Islet of Langerhans (tissue), 1 donor: ENCODE data around the gene CD40LG.

Experiments used
- FAIRE-seq: peaks from one replicate; lab custom pipeline; 2011; peaks lifted over from hg19 to GRCh38; lab: Jason Lieb, UNC

Gene CD40LG

DNA sequence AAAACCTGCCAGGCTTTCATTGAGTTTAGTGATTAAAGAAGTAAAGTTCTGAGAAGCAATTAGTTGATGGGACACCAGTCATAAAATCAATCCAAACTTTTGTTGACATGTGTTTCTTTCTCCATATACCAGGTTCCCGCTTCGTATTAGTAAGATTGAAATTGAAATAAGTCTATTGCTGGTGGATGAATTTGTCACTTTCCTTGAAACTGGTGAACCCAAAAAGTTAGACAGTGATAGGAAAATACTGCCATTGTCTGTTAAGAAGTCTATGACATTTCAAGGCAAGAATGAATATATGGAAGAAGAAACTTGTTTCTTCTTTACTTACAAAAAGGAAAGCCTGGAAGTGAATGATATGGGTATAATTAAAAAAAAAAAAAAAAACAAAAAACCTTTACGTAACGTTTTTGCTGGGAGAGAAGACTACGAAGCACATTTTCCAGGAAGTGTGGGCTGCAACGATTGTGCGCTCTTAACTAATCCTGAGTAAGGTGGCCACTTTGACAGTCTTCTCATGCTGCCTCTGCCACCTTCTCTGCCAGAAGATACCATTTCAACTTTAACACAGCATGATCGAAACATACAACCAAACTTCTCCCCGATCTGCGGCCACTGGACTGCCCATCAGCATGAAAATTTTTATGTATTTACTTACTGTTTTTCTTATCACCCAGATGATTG is at the start of gene CD40LG:
Gene CD40LG (plus strand): TSS at position 482 of the 684 bp plus-strand sequence. CDS start 91 bp downstream, at position 573.
- FAIRE-seq: no peak

DNA sequence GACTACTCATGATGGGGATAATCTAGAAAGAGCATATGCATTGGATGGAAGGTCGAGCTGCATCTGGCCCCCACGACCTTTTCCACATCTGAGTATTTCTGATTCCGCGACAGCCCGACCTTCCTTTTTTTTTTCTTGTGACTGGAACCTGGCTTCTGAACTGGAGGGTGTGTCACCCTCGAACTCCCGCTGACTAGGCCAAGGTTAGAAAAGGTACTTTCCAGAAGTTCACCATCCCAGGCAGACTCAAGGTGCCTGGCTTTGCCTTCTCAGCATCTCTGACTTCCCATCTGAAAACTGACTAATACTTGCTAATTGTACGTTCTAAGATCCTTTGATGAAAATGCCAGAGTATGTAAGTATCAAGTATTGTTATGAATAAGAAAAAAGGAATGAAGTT is 49.3 kb upstream of the CD40LG start:
- no peak for FAIRE-seq

DNA sequence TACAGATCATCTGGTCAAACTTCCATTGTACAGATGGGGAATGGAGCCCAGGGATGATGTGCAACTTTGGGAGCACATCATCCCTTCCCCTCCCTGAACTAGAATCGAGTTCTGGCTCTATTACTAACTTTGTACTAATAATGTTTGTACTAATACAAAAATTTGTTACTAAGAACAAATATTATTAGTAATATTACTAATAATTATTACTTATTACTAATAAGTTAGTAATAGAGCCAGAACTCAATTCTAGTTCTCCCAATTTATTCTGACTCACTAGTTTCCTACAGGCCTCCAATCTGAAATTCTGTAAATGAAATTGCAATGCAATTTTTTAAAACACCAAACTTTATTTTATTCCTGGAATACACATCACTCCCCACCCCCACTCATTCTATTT is 47.9 kb upstream of the CD40LG start:
- no peak for FAIRE-seq

DNA sequence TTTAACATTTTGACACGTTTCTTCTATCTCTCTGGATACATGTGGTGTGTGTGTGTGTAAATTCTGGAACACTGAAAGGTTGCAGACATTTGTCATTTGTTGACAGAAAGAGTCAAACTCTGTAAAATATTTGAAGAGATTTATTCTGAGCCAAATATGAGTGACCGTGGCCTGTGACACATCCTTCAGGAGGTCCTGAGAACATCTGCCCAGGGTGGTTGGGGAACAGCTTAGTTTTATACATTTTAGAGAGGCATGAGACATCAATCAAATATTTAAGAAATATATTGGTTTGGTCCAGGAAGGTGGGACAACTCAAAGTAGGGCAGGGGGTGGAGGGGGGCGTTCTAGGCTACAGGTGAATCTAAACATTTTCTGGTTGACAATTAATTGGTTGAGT is 40.7 kb upstream of the CD40LG start:
- no peak for FAIRE-seq

DNA sequence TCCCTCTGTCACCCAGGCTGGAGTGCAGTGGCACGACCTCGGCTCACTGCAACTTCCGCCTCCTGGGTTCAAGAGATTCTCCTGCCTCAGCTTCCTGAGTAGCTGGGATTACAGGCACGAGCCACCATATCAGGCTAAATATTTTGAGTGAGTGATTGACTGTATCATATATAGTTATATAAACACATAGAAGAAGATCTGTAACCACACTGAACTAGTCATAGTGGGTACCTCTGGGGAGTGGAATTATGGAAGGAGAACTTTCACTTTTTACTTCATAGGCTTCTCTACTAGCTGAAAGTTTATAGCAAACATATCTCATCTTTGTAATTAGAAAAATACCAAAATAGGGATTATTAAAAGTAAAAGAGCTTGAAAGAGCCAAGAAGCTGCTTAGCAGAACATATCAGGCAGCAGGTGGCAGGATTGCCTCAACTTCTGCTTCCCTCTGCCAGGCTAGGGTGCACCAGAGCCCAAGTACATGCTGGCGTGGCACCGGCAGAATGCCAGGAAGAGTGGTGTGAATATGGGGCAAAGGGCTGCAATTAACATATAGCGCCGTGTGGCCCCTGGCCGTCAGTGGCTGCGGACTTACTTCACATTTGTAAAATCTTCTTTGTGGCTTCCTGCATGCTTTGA is 39.5 kb upstream of the CD40LG start:
- FAIRE-seq: no peak

DNA sequence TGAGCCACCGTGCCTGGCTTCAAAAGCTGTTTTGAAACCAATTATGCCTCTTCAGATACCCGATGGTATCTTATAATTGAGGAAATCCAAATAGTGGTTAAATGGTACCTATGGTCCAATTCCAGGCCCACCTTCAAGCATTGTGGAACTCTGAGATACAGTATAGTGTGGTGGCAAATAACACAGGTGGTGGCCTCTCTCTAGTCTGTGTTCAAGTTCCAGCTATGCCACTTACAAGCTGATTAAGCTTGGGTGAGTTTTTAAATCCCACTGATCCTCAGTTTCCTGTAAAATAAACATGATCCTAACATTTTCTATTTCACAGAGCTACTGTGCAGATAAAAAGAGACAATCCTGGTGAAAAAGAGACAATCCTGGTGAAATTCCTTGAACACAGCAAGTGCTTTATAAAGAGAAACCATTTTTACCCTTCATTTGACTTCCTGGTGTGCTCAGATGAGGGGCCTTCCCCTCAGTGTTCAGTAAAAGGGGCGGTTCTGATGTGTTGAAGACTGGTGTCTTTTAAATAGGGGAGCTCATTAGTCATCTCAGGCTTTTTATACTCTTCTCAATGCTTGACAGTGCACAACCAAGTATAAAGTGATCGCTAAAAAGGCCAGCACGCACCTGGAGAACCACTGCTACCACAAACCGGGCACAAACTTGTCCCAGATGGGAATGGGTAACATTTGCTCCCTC is 30.8 kb upstream of the CD40LG start:
- FAIRE-seq: no peak

DNA sequence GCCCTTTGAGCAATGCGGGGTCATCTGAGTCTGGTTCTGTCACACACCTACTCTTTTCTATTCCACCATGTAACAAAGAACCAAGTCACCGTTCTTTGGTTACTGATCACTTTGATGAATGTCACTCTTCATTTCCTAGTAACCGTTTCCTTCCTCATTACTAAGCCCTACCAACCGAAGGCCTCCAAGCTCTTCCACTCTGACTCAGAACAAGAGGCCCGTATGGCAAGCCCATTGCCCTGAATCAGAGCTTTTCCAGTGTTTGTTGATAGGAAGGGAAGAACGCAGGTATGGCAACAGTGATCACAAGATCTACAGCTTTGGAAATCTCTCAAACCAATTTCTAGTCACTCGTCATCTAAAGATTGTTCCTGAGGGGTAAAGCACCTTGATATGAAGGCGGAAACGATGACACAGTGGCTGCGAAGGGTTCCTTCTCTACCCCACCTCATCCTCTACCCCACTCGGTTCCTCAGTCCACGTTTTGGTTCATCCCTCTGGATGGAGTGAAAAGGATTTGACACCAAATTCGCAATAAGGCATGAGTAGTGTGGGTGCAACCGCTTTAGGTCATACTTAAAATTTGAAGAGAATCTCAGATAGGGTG is 28.0 kb upstream of the CD40LG start:
- no peak for FAIRE-seq

DNA sequence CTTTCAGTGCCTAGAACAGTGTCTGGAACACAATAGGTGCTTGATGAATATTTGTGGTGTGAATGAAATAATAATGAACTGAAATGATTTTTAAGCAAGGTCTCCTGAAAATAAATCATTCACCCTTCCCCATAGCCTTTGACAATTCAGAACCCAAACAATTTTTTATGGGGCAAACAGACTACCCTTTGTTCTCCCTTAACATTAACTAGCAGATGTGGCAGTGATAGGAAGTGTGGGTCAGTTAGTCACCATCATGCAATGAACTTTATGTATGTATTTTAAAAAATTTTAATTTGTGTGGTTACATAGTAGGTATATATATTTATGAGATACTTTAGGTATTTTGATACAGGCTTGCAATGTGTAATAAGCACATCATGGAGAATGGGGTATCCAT is 27.2 kb upstream of the CD40LG start:
- no peak for FAIRE-seq

DNA sequence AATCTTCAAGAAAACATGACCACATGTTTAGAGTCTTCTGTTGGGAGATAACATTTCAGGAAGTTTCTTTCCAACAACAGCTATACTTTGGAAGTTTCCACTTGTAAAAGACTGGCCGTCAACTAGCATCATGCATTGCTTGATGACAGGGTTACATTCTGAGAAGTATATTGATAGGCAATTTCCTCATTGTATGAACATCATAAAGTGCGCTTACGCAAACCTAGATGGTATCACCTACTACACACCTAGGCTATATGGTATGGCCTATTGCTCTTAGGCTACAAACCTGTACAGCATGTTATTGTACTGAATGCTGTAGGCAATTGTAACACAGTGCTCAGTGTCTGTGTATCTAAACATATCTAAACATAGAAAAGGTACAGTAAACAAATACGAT is 25.4 kb upstream of the CD40LG start:
- FAIRE-seq: no peak

DNA sequence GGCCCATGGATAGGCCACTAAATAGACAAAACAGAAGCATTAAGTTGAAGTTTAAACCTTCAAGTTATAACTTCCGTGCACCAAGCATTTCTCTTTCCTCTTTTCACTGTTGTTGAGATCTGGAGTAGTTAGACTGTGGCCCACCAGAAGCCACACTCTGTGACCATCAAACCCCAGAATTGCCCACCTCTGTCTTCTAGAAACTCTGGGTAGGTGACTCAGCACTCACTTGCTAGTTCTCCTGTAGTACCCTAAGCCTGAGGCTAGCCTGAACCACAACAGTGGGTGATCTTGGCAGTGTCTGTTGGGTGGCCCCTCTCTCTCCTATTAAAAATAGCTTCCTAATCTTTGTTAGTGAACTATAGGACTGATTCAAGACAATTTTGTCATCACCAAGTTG is 24.6 kb upstream of the CD40LG start:
- no peak for FAIRE-seq

DNA sequence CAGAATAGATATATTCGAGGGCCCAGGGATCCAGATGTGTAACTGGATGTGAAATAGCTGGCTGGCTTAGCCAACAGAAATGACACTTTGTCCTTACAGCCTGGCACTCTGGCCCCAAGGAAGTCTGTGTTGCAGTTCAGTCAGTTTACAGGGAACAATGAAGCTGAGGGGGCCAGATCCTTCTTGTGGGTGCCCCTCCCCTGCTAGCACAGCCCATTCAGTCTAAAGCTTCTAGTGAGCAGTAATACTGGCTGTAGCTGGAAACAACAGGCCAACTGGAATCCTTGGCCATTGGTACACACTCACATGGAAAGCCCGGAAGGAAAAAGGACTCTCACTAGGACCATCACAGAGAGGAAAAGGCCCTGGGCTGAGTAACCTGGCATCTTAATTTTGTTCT is 22.7 kb upstream of the CD40LG start:
- FAIRE-seq: no peak

DNA sequence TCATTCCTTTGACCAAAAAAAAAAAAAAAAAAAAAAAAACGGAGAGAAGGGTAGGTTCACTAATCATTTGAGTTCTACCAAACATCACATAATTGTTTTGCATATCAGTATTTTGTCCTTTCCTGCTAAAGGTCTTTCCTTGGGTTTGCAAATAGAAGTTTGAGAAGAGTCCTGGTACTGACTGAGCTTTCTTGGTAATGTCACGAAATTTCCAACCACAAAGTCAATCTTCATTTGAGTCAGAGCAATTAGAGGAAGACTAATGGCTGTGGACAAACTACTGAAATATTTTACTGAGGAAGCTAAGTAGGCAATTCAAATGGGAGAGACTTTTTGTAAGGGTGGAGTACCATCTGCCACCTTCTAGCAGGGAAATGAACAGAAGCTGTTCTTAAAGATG is 21.7 kb upstream of the CD40LG start:
- no peak for FAIRE-seq

DNA sequence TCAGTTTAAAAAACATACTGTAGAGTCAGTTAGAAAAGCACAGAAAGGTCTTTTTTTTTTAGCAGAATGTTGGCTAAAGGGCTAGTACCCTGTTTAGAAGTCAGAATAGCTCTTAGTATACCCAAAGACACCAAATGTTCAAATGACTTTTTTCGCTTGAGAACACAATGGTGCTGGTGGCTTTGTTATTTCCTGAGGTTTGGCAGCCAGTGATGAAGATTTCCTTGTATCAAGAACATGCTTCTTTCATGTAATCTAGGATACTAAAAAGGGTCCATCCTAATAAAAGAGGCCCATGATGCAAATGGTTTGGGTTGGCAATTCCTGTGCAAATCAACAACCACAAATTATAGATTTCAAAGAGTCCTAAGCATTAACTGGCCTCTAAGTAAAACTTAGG is 21.1 kb upstream of the CD40LG start:
- no peak for FAIRE-seq

DNA sequence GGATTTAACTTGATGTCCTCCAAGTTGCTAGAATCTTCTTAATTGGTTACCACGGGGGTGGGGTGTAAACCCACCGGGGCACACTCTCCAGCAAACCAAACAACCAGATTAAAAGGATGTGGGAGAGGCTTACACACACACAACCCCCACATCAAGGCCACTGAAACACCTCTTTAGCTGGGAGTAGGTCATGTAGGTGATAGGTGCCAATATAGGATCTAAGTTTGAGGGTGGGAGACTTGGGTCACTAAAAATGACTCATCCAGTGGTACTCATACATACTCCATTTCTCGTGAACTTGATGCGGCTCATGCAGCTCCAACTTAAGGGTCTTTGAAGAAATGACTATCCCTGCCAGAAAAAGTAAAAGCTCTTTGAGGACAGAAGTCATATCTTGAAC is 20.5 kb upstream of the CD40LG start:
- no peak for FAIRE-seq

DNA sequence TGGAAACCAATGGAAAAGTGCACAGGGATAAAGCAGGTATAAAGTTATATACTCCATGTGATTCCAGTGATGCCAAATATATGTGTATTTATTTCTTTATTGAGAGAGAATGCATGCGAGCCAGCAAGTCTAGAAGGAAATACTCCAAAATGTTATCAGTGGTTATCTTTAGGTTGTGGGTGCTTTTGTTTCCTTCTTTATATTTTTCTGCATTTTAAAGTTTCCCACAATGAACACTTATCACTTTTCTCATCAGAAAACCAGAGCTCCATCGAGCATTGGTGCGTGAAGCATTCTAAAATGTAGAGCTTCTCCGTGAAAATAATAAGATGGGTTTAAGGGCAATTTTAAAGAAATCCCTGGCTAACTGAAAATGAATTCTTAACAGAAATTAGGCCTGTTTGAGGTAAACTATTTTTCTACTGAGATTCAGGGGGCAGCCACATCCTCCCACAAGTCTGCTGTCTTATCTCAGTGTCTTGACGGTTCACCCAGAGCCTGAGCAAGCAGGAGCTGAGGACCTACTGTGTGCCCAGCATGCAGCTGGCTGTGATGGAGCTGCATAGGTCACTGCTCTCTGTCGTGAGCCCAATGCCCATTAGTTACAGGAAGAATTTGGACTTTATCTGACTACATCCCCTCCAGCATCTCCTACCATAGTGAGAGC is 18.7 kb upstream of the CD40LG start:
- no peak for FAIRE-seq

DNA sequence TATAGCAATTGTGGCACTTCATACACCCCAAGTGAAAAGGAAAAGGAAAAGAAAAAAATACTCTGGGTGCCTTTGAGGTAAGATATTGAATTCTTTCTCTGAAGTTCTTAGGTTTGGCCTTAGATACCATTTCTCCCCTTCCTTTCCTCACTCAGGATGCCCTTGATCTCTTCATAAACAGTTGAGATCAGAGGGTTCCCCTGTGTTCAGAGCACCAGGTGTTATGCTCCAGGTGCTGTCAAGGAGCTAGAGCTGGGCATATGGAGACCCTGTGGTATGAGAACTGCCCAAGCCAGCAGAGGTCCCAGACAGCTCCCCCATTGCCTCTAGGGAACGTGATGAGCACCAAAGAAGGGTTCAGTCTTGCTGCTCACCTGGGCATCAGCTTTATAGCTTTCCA is 17.1 kb upstream of the CD40LG start:
- FAIRE-seq: no peak

DNA sequence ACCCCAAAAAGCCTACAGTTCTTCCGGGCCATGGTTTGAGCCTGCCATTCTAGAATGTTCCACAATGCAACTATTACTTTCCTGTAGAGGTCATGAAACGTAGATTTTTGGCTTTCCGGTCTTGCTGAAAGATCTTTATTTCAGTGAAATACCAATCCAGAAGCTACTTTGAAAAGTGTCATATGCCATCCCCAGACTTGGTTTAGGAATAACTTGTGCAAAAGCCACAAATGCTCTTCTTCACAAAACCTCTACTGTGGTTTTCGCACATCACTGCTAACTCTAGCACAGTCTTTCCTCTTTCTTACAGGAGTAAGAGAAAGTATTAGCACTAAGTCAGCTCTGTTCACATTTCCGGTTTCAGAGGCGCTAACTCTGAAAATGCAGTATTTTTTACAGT is 12.7 kb upstream of the CD40LG start:
- FAIRE-seq: no peak

DNA sequence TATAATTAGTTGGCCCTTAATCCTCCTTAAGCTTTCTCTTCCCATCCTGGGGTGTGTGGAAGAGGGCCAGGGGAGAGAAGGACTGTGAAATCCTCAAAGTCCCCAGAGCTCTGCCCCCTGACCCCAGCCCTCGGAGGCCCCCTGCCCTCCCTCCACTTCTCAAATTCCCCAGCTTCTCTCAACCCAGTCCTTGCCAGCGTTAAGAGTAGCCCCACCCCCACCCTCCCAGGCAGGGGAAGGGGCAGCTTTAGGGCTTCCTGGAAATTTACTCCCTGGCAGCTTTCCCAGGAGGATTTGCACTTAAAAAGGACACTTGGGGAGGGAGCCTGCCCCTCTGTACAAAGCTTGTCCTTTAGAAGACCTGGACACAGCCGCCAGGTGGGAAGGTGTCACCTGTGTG is 11.8 kb upstream of the CD40LG start:
- no peak for FAIRE-seq

DNA sequence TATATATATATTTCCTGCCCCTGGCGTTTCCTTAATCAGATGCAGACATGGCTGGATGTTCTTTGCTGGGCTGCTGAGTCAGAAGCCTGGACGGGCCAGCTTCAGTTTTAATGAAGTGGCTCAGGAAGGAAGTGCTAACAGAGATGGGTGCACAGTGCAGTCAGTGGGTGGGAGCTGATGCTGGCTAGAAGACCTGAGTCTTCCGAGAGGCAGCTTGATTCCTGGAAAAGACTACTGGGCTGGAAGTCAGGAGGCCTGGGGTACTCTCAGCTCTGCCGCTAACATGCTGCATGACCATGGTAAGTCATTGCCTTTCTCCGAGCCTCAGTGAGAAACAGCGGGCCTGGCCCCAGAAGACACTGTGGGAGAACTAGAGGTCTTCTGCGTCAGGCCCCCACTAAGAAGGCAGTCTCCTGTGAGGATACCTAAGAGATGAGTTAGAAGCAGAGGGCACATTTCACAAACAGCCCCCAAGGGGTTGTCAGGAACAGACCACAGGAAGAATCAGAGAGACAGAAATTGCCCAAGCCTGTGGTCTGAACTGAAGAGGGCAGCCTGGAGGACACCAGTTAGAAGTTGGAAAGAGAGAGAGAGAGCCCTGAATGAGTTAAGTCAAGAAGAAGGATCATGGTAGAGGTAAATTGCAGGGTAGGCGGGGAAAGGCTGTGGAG is 8.3 kb upstream of the CD40LG start:
- FAIRE-seq: no peak

DNA sequence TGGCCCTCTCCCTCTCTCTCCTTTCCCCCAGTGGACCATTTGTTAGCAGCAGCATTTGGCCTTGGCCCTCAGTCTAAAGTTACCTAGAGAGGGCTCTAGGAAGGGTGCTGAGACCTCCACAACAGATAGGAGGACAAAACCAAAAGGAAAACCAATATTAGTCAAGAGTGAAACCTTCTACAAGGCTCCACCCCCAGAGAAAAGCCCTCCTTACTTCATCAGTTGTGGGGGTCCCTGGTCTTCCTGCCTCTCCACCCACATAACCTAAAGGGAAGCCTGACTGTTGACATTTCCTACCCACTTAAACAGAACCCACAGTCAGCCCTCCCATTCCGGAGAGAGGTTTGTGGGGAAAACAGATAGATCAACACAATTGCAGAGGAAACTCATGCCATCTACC is 4.7 kb upstream of the CD40LG start:
- FAIRE-seq: no peak

DNA sequence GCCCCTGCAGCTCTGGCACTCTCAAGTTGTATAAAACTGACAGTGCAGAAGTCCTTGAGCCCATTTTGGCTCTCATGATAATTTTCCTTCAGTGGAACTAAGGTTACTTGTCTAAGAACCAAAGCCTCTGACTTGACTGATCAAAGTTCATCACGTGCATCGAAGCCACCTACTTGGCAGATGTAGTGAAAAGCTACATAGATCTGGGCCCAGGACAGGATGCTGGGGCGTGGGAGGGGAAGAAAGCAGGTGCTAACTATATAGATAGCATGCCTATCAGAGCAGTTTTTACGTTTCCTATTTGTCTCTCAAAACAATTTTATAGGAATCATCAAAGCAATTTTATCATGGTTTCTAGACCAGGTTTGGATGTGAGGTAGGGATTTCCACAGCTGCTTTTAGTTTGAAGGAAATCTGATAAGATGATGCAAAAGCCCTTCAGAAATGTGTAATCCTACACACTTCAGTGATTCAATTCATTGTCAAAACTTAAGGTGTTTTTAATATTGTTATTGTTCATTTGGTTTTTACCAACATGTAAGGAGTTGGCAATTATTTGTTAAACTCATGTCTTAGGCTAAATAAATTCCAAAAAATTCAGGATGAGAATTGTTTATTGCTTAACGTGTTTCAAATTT is 1.2 kb upstream of the CD40LG start:
- FAIRE-seq: no peak

DNA sequence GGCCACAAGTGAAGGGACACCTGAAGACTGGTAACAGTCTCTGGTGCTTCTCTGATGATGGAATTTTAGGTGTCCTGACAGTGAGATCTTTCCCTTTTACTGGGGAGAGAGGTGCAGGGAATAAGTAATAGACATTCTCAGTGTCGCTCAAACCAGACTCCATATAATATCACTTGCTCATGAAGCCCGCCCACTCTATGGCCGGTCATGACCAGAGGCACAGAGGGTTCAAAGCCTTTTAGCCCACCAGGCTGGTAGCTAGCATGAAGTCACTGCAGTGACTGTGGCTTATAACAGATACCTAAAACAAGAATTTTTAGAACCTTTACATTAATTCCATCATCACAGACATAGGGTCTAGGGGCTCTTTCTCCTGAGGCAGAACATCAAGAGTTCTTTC is 2.9 kb downstream of the CD40LG start:
- FAIRE-seq: no peak
